H1 (cell line): Measurements from ENCODE around the gene C2CD4B. TPM values are rescaled to one million over a fixed set of nuclear protein-coding genes. Genes with fewer than 3 reads are reported as not detected.

Source experiments
- CTCF ChIA-PET: fragments of 300-600 bp; sonication (Branson Sonifier 250); formaldehyde crosslinking; loops from one replicate; lab custom pipeline; 2021; ENCODE audit not compliant: partially characterized antibody; lab: Charles Lee
- POLR2A ChIA-PET: fragments of 300-600 bp; sonication (Branson Sonifier 250); formaldehyde crosslinking; loops from one replicate; lab custom pipeline; 2021; ENCODE audit warnings: inconsistent platforms; ENCODE audit not compliant: partially characterized antibody; lab: Charles Lee
- DNase-seq, 2 experiments: peaks; one replicate each; pipeline versions ENCODE4 v3.0.0 to v3.0.0-alpha.2; 2010 to 2022; ENCODE audit warnings: low spot score in 2 of 2, low read depth in 1 of 2, mixed read lengths in 1 of 2
- FAIRE-seq: peaks from 2 replicates; lab custom pipeline; 2011; peaks lifted over from hg19 to GRCh38; lab: Jason Lieb, UNC
- H2AFZ ChIP-seq: 2 replicates; pipeline ENCODE4 v1.8.1; 2012; ENCODE audit warnings: low read length, inconsistent platforms
- H2AK5ac ChIP-seq: 2 replicates; pipeline ENCODE4 v1.6.1; 2013; ENCODE audit warnings: low read depth, low read length
- H2BK120ac ChIP-seq: replicated peaks from 2 replicates; pipeline ENCODE3; 2013; ENCODE audit warnings: low read depth, low read length, inconsistent platforms
- H2BK12ac ChIP-seq: 2 replicates; pipeline ENCODE4 v1.6.1; 2013; ENCODE audit warnings: low read depth, low read length
- H2BK15ac ChIP-seq: 2 replicates; pipeline ENCODE4 v1.6.1; 2013; ENCODE audit warnings: low read length
- H2BK20ac ChIP-seq: 2 replicates; pipeline ENCODE4 v1.6.1; 2013; ENCODE audit warnings: low read length
- H2BK5ac ChIP-seq: 2 replicates; pipeline ENCODE4 v1.6.1; 2013; ENCODE audit warnings: low read depth, low read length
- H3K14ac ChIP-seq: 2 replicates; pipeline ENCODE4 v1.6.1; 2013; ENCODE audit warnings: inconsistent platforms; ENCODE audit not compliant: insufficient read length
- H3K18ac ChIP-seq: 2 replicates; pipeline ENCODE4 v1.6.1; 2013; ENCODE audit warnings: low read length; ENCODE audit errors: extremely low read depth
- H3K23ac ChIP-seq: 2 replicates; pipeline ENCODE4 v1.6.1; 2013; ENCODE audit warnings: inconsistent platforms; ENCODE audit not compliant: insufficient read length
- H3K23me2 ChIP-seq: 2 replicates; pipeline ENCODE4 v1.6.1; 2013; ENCODE audit warnings: low read depth, low read length
- H3K27ac ChIP-seq: 2 replicates; pipeline ENCODE4 v1.6.1; 2011; ENCODE audit warnings: low read depth, low read length, inconsistent platforms
- H3K27me3 ChIP-seq, 4 experiments: replicated peaks in 1 of 4; 1 replicate in 1 of 4; 2 replicates in 3 of 4; pipeline versions ENCODE4 v1.6.1 to v1.8.1; 2011 to 2013; ENCODE audit warnings: low read length in 3 of 4, mild to moderate bottlenecking in 3 of 4, inconsistent platforms in 2 of 4, mixed read lengths in 2 of 4, moderate library complexity in 1 of 4; ENCODE audit not compliant: control insufficient read depth in 3 of 4, insufficient read depth in 3 of 4; ENCODE audit errors: extremely low read depth in 1 of 4
- H3K36me3 ChIP-seq, 4 experiments: 2 replicates each; pipeline versions ENCODE4 v1.6.1 to v1.8.1; 2011 to 2013; ENCODE audit warnings: mild to moderate bottlenecking in 4 of 4, low read length in 3 of 4, moderate library complexity in 2 of 4, control low read depth in 1 of 4, inconsistent platforms in 1 of 4; ENCODE audit not compliant: insufficient read depth in 4 of 4, control insufficient read depth in 2 of 4
- H3K4ac ChIP-seq: replicated peaks from 2 replicates; pipeline ENCODE3; 2013; ENCODE audit warnings: low read length, low read depth, mixed read lengths, inconsistent platforms; ENCODE audit not compliant: insufficient read length
- H3K4me1 ChIP-seq, 4 experiments: replicated peaks in 1 of 4; 1 replicate in 1 of 4; 2 replicates in 3 of 4; pipeline versions ENCODE4 v1.6.1 to v1.8.1; 2011 to 2013; ENCODE audit warnings: low read length in 3 of 4, inconsistent platforms in 2 of 4, mixed read lengths in 1 of 4; ENCODE audit not compliant: insufficient read depth in 4 of 4, control insufficient read depth in 3 of 4
- H3K4me2 ChIP-seq, 2 experiments: 2 replicates each; pipeline versions ENCODE4 v1.6.1 to v1.8.1; 2011 to 2013; ENCODE audit warnings: low read depth in 2 of 2, low read length in 2 of 2, control low read depth in 1 of 2, inconsistent platforms in 1 of 2, mild to moderate bottlenecking in 1 of 2; ENCODE audit not compliant: insufficient read depth in 1 of 2
- H3K4me3 ChIP-seq, 4 experiments: fragments of 200-600, 300-600 bp in 1 of 4; sonication (generic), shearing (Covaris generic), sonication (Bioruptor Twin) in 1 of 4; 2 replicates each; pipeline versions ENCODE4 v1.5.1 to v1.8.1; 2011 to 2016; ENCODE audit warnings: low read length in 4 of 4, low read depth in 3 of 4, control low read depth in 2 of 4, inconsistent platforms in 2 of 4, mild to moderate bottlenecking in 2 of 4, mixed read lengths in 1 of 4, moderate library complexity in 1 of 4; ENCODE audit not compliant: insufficient read depth in 2 of 4; ENCODE audit errors: extremely low read depth in 1 of 4
- H3K56ac ChIP-seq: replicated peaks from 2 replicates; pipeline ENCODE3; 2013; ENCODE audit warnings: low read depth, mild to moderate bottlenecking, mixed read lengths, low read length, inconsistent platforms; ENCODE audit not compliant: insufficient read length
- H3K79me1 ChIP-seq: 2 replicates; pipeline ENCODE4 v1.6.1; 2013; ENCODE audit warnings: low read depth, low read length, control low read depth
- H3K79me2 ChIP-seq, 2 experiments: 2 replicates each; pipeline versions ENCODE4 v1.6.1 to v1.8.1; 2012 to 2013; ENCODE audit warnings: low read length in 2 of 2, mild to moderate bottlenecking in 2 of 2, inconsistent platforms in 1 of 2; ENCODE audit not compliant: insufficient read depth in 2 of 2, control insufficient read depth in 1 of 2
- H3K9ac ChIP-seq, 4 experiments: replicated peaks in 1 of 4; 1 replicate in 1 of 4; 2 replicates in 3 of 4; pipeline versions ENCODE4 v1.6.1 to v1.8.1; 2011 to 2013; ENCODE audit warnings: low read depth in 3 of 4, low read length in 3 of 4, control low read depth in 2 of 4, mild to moderate bottlenecking in 2 of 4, moderate library complexity in 2 of 4, inconsistent platforms in 1 of 4; ENCODE audit errors: extremely low read depth in 1 of 4
- H3K9me3 ChIP-seq, 2 experiments: 2 replicates each; pipeline versions ENCODE4 v1.6.1 to v1.8.1; 2012 to 2013; ENCODE audit warnings: mild to moderate bottlenecking in 2 of 2, moderate library complexity in 2 of 2, control low read depth in 1 of 2, inconsistent platforms in 1 of 2, low read depth in 1 of 2, low read length in 1 of 2, mixed read lengths in 1 of 2; ENCODE audit not compliant: insufficient read depth in 2 of 2
- H4K20me1 ChIP-seq, 2 experiments: replicated peaks in 1 of 2; 2 replicates each; pipeline versions ENCODE3 to v1.8.1; 2011 to 2013; ENCODE audit warnings: inconsistent platforms in 2 of 2, low read length in 2 of 2, mild to moderate bottlenecking in 1 of 2; ENCODE audit not compliant: insufficient read depth in 2 of 2, control insufficient read depth in 1 of 2
- H4K5ac ChIP-seq: 2 replicates; pipeline ENCODE4 v1.6.1; 2013; ENCODE audit warnings: low read length, low read depth, mixed read lengths, inconsistent platforms; ENCODE audit not compliant: insufficient read length
- H4K8ac ChIP-seq: 2 replicates; pipeline ENCODE4 v1.8.0; 2013; ENCODE audit warnings: mild to moderate bottlenecking, moderate library complexity, low read length, inconsistent platforms; ENCODE audit not compliant: insufficient read depth; ENCODE audit errors: extremely low read depth
- H4K91ac ChIP-seq: replicated peaks from 2 replicates; pipeline ENCODE3; 2013; ENCODE audit warnings: low read length, mixed read lengths, inconsistent platforms; ENCODE audit not compliant: insufficient read length
- ATF2 ChIP-seq: IDR thresholded peaks from 2 replicates; pipeline ENCODE4 v1.6.1; 2012; ENCODE audit warnings: low read length, inconsistent platforms
- CEBPB ChIP-seq: IDR thresholded peaks from 2 replicates; pipeline ENCODE4 v1.6.1; 2012; ENCODE audit warnings: low read depth, low read length
- HDAC2 ChIP-seq, 2 experiments: fragments of 300-600 bp in 1 of 2; sonication (generic) in 1 of 2; IDR thresholded peaks; 2 replicates each; pipeline ENCODE4 v1.6.1; 2011 to 2012; ENCODE audit warnings: low read depth in 2 of 2, low read length in 2 of 2, mild to moderate bottlenecking in 2 of 2, moderate library complexity in 2 of 2, borderline replicate concordance in 1 of 2, inconsistent platforms in 1 of 2
- PHF8 ChIP-seq: fragments of 200-600 bp; sonication (generic); conservative IDR thresholded peaks from 2 replicates; pipeline ENCODE4 v1.7.1; 2012; ENCODE audit warnings: low read depth, mild to moderate bottlenecking, inconsistent platforms, low read length, moderate library complexity
- POLR2AphosphoS5 ChIP-seq: IDR thresholded peaks from 2 replicates; pipeline ENCODE4 v1.6.1; 2011; ENCODE audit warnings: low read depth, low read length
- RFX5 ChIP-seq: IDR thresholded peaks from 2 replicates; pipeline ENCODE4 v1.6.1; 2011; ENCODE audit warnings: low read depth, low read length, improper control_type of control experiment, borderline replicate concordance
- SAP30 ChIP-seq: fragments of 300-600 bp; sonication (generic); IDR thresholded peaks from 2 replicates; pipeline ENCODE4 v1.7.1; 2012; ENCODE audit warnings: low read length, moderate library complexity, mild to moderate bottlenecking, inconsistent platforms; ENCODE audit not compliant: insufficient read depth, insufficient replicate concordance
- SIN3A ChIP-seq, 2 experiments: IDR thresholded peaks in 1 of 2; conservative IDR thresholded peaks in 1 of 2; 2 replicates each; pipeline ENCODE4 v1.6.1; 2011 to 2012; ENCODE audit warnings: low read length in 2 of 2, improper control_type of control experiment in 1 of 2, low read depth in 1 of 2, mild to moderate bottlenecking in 1 of 2
- SIRT6 ChIP-seq: IDR thresholded peaks from one replicate; pipeline ENCODE4 v1.7.1; 2012; ENCODE audit warnings: low read length, inconsistent platforms
- TBP ChIP-seq: IDR thresholded peaks from 2 replicates; pipeline ENCODE4 v1.6.1; 2011; ENCODE audit warnings: low read depth, low read length, improper control_type of control experiment
- WGBS, 2 experiments: shearing (Covaris generic) in 1 of 2; methylation state at CpG; one replicate each; pipeline versions ENCODE4 v1.1.6 to v1.1.7; 2013 to 2015; ENCODE audit warnings: low lambda C conversion rate in 2 of 2, mixed read lengths in 2 of 2, inconsistent platforms in 1 of 2, low coverage in 1 of 2, missing lambda C conversion rate in 1 of 2; ENCODE audit not compliant: insufficient replicate concordance in 2 of 2, insufficient coverage in 1 of 2, insufficient read length in 1 of 2; ENCODE audit errors: extremely low coverage in 1 of 2, missing lambda C conversion rate in 1 of 2; 5-methylcytosine and 5-hydroxymethylcytosine counted together
- polyA plus RNA-seq, 7 experiments: library from polyadenylated mRNA; depleted of rRNA in 3 of 7; stranded (reverse) in 5 of 7; unstranded in 2 of 7; fragments of >200 nt in 5 of 7; fragments of 200-250 nt in 2 of 7; gene quantifications; 1 replicate in 5 of 7; 2 replicates in 1 of 7; 4 replicates in 1 of 7; pipeline versions ENCODE4 v1.2.1 to v1.2.3, GENCODE V29; 2011 to 2013; ENCODE audit warnings: missing spikeins in 2 of 7, mixed read lengths in 2 of 7
- total RNA-seq: library from RNA; stranded (reverse); fragmentation: NEBNext Ultra II Directional; extraction: Animal tissue kit (Norgen Biotek cat#: 25700); gene quantifications from 2 replicates; pipeline ENCODE4 v1.2.1, GENCODE V29; 2021

The C2CD4B gene
- total and polyA plus RNA-seq, 2 of the 8 experiments (the other 6 are each of a cell fraction or from before 2014, with no cell fraction given): 0.12 to 0.73 TPM

GRCh38 chr15:62121273-62122015 is 43.6 kb downstream of the C2CD4B start:
- Histone ChIP-seq H3K79me1 (no peaks in the 10 kb centered on the region), H2AK5ac (no peak overlapping the region), H3K27me3 (peaks cover 0 to 1% (median 0%) of the 10 kb centered on the region in 4 experiments; a peak in 1 of 7 replicates), H3K4me2 (no peak overlapping the region), H2BK12ac (no peak overlapping the region), H3K9ac (no peak overlapping the region), H3K4me3 (no peak overlapping the region), H3K18ac (no peak overlapping the region), H3K56ac (no peak overlapping the region), H2BK5ac (no peak overlapping the region), H3K14ac (no peak overlapping the region), H3K9me3 (peaks cover 0 to 6% of the 10 kb centered on the region in 2 experiments; a peak in 2 of 4 replicates), H2BK120ac (no peak overlapping the region), H3K23me2 (no peaks in the 10 kb centered on the region), H3K4me1 (peaks cover 0 to 3% (median 0%) of the 10 kb centered on the region in 4 experiments; a peak in 1 of 7 replicates), H4K91ac (no peak overlapping the region), H2BK15ac (no peak overlapping the region), H2AFZ (no peak overlapping the region), H4K8ac (no peak overlapping the region), H4K5ac (no peak overlapping the region), H3K36me3 (no peaks in the 10 kb centered on the region), H3K79me2 (no peaks in the 10 kb centered on the region), H3K4ac (no peak overlapping the region), H3K27ac (no peak overlapping the region), H2BK20ac (no peak overlapping the region; the same call in 1 of the 2 replicates), H4K20me1 (no peaks in the 10 kb centered on the region), H3K23ac (no peak overlapping the region)
- no peak for DNase-seq
- WGBS, 2 experiments: 90% methylated on average over 8 of the region's 8 CpGs; no CpG with 5 or more reads in 1 of the 2 experiments
- ChIA-PET CTCF (interaction anchor here (1.1 to 1.2 kb wide), 2 partner anchors 9 to 10 kb away, joined by 3 read pairs; no protein-coding TSS in a partner anchor), POLR2A (no interaction called here)
- no peak for FAIRE-seq
- TF ChIP-seq PHF8 (no peak), SIN3A (conservative IDR thresholded peaks at IDR 0.05 in 1 of 2, IDR thresholded peaks at IDR 0.05 in 1 of 2; ENCODE audit: low read depth in 1 of 2, low read length in 2 of 2) (no peak), SAP30 (no peak), CEBPB (no peak), HDAC2 (IDR thresholded peaks at IDR 0.05; ENCODE audit: borderline replicate concordance in 1 of 2, low read depth in 2 of 2, low read length in 2 of 2) (no peak), SIRT6 (no peak), POLR2AphosphoS5 (no peak), ATF2 (no peak), TBP (no peak), RFX5 (no peak)
